GM12872 (cell line): Measurements from ENCODE around the gene SMCO3.

Experiments
- CTCF ChIP-seq: IDR thresholded peaks from 3 replicates; pipeline ENCODE4 v1.5.1; 2011; ENCODE audit warnings: low read depth, mild to moderate bottlenecking, low read length, moderate library complexity; ENCODE audit not compliant: insufficient read depth

SMCO3 gene

GRCh38 chr12:14756334-14757143 lies 57.4 kb downstream of the SMCO3 start:
- TF ChIP-seq CTCF, result peak; percentile 43; the same call in 1 of the 3 replicates
